ENCODE results near the gene SLC35G6.
"Not testable (repeated sequence)": the region's sequence is repeated elsewhere in the genome, so short reads cannot be mapped to it uniquely, and the experiment has no call there.

The SLC35G6 gene

DNA sequence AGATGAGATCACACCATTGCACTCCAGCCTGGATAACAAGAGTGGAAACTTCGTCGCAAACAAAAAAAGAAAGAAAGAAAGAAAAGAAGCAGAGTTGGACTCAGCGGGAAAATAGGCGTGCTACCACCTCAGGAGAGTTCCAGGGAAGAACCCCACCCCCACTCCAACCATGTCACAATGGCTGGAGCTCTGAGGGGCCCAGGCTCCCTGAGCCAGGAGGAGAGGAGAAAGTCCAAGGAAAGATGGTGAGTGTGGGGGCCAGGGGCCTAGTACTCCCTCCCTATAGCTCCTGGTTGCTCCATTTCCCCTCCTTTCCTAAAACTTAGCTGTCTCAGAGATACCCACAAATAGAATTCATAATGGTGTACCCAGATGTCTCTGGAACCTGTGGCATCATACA is at the start of gene SLC35G6:
TSS of gene SLC35G6 (plus strand) at position 172 of the 400 bp plus-strand sequence. CDS start at position 243, 71 bp downstream.
- DNase-seq = not testable (repeated sequence)

DNA sequence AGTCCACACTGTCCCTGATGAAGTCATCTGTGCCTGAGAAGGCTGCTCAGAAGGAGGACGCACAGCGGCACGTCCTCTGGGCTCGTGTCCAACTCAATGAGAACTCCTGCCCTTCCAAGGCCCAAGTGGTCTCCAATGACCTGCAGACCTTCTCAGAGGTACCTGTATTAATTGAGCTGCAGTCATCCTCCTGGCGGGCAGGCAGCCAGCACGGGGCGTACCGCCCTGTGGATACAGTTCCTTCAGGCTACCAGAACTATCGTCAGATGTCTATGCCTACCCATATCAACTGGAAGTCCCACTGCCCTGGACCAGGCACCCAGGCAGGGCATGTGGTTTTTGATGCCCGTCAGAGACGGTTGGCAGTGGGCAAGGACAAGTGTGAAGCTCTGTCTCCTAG is 49.0 kb upstream of the SLC35G6 start:
- no peak for DNase-seq

DNA sequence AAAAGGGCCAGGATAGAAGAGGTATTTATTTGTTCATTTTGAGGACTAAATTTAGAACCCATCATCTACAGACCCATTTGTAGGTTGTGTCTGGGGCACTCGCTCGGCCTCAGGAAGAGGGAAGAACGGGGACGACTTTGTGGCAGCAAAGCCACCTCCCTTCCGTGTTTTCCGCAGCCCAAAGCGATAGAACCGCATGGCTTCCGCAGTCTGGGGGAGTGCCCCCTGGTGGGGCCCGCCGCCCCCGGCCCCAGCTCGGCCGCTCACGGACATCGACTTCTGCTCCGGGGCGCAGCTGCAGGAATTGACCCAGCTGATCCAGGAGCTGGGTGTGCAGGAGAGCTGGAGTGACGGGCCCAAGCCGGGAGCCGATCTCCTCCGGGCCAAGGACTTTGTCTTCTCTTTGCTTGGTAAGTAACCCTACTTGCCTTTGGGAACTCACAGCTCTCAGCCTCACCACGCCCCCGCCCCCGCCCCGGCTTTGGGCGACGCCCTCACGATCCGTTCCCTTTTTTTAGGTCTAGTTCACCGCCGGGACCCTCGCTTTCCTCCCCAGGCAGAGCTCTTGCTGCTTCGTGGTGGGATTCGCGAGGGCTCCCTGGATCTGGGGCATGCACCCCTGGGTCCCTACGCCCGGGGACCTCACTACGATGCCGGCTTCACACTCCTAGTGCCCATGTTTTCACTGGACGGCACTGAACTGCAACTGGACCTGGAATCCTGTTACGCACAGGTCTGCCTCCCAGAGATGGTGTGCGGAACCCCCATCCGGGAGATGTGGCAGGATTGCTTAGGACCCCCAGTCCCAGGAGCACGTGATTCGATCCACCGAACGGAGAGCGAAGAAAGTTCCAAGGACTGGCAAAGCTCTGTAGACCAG is 45.3 kb upstream of the SLC35G6 start:
- DNase-seq = no peak

DNA sequence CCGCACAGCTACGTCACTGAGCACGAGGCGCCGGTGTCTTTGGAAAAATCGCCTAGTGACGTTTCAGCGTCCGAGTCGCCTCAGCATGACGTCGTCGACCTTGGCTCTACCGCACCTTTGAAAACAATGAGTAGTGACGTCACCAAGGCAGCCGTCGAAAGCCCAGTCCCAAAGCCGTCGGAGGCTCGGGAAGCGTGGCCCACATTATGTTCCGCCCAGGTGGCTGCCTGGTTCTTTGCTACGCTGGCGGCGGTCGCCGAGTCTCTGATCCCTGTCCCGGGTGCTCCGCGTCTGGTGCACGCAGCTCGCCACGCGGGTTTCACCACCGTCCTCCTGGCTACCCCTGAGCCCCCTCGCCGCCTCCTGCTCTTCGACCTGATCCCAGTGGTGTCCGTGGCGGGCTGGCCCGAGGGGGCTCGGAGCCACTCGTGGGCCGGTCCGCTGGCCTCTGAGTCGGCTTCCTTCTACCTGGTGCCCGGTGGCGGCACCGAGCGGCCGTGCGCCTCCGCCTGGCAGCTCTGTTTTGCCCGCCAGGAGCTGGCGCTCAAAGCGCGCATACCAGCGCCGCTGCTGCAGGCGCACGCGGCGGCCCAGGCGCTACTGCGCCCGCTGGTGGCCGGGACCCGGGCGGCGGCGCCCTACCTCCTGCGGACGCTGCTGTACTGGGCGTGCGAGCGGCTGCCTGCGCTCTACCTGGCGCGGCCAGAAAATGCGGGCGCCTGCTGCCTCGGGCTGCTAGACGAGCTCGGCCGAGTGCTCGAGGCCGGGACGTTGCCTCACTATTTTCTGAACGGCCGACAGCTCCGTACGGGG is 44.5 kb upstream of the SLC35G6 start:
- peak; percentile 35 for DNase-seq

DNA sequence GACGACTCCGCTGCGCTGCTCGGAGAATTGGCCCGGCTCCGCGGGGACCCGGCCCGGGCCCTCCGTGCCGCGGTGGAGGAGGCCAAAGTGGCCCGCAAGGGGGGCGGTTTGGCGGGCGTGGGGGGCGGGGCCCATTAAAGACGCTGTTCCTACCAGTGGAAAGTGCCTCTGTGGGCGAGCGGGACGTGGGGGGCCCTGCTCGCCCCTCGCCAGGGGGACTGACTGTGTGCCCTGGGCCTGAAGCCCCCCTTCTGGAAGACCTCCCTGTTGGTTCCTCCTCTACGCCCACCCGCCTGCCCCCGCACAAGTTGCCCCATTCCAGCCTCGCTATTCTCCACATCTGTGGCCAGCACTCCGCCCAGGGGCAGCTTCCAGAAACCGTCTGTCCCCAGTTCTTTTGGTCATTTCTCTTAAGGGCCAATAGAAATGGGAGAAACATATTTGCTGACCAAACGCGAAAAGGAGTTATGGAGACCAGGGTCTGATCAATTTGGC is 43.8 kb upstream of the SLC35G6 start:
- DNase-seq = no peak

DNA sequence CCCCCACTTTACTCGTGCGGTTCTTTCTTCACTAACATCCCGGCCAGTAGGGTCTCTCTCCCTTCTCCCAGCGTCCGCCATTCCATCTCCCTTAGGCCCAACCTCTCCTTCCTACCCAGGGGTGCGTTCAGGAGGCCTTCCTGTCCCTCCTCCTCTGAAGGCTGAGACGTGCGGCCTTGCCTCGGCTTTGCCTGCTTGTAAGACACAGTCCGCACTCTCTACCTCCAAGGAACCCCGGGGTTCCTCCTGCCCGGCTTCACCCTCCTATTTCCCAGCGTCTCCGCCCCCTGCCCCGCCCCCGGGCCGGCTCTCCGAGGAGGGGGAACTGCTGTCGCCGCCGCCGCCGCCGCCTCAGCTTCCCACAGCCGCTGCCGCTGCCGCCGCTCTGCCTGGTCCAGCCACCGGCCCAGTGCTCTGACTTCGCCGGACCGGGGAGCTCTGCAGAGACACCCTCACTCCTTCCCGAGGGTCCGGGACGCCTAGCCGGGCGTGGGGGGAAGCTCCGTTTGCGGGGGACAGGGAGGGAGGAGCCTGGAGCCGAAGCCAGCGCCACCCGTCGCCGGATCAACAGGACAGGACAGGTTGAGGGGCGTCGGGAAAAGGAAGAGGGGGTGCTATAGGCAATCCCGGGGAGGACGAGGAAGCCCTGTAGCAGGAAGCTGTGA is 43.2 kb upstream of the SLC35G6 start:
- DNase-seq = peak; percentile 48

DNA sequence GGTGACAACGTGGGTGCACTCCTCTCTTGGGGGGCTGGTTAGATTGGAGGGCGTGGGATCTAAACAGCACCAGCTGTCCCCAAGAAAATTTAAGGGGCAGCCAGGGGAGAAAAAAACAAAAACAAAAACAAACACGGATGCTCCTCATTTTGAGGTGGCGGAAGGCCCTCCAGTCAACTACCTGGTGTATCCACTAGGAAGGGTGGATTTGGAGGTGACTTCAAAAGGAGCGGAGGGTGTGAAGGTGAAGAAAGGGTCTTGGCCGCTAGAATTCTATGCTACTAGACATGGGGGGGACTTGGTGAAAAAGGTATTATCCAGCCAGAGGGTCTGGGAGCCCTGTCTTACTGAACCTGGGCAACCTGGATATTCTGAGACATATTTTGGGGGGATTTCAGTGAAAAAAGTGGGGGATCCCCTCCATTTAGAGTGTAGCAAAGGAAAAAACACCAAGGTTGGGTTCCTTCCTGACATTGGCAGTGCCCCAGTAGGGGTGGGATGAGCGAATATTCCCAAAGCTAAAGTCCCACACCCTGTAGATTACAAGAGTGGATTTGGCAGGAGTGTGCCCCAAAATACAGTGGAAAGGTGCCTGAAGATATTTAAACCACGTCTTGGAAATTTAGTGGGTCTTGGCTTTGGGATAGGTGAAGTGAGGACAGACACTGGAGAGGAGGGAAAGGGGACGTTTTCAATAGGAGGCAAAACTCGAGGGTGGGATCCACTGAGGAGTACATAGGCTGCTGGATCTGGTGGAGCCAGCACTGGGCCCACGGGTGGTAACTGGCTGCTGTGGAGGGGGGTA is 42.4 kb upstream of the SLC35G6 start:
- DNase-seq = no peak

DNA sequence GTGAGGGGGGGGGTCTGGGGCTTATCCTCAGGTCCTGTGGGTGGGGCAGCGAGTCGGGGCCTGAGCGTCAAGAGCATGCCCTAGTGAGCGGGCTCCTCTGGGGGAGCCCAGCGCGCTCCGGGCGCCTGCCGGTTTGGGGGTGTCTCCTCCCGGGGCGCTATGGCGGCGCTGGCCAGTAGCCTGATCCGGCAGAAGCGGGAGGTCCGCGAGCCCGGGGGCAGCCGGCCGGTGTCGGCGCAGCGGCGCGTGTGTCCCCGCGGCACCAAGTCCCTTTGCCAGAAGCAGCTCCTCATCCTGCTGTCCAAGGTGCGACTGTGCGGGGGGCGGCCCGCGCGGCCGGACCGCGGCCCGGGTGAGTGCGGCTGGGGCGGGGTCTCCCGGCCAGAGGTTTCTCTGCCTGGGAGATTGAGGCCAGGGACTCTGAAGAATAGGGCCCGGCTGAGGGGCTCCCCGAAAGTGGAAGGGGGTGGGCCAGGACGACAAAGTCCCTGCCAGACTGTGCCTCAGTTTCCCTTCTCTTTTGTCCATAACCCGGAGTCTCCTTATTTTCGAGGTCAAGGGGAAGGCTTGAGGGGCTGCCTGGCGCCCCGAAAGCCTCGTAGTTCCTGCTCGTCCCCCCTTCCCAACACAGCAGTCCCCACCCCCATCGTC is 41.7 kb upstream of the SLC35G6 start, which contains the start of gene FGF11:
TSS of gene FGF11 (plus strand) at position 51 of the 651 bp plus-strand sequence. CDS start at position 160, 109 bp downstream.
- DNase-seq = no peak

DNA sequence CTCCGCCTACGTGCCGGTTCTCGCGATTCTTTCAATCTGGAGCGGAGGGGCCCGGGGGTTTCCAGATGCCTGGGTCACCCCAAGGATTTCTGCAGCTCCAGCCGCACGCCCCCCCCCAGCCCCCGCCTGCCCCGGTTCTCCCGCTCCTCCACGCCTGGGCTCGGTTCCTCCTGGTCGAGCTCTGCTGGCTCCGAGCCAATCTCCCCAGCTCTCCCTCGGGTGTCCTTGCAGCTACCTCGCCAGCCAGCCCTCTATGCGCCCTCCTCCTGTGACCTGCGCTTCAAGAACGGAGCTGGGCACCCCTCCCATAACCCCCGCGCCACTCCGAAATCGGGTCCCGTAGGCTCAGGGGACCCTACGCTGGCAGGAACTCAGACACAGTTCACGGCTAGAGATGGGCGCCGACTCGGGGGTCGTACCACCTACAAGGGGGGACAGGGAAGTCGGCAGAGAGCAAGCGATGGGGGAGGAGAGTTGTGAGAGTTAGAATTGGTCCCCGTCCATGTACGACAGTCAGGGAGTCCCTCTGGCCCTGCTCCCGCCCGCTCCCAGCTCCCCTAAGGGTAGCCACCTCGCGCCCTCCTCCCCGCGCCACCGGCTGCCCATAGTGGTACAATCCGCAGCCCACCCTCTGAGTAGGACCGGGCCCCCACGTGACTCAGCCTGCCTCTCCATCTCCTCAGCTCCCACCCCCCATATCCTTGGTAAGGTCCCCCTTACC is 41.0 kb upstream of the SLC35G6 start:
- peak; percentile 80 for DNase-seq

DNA sequence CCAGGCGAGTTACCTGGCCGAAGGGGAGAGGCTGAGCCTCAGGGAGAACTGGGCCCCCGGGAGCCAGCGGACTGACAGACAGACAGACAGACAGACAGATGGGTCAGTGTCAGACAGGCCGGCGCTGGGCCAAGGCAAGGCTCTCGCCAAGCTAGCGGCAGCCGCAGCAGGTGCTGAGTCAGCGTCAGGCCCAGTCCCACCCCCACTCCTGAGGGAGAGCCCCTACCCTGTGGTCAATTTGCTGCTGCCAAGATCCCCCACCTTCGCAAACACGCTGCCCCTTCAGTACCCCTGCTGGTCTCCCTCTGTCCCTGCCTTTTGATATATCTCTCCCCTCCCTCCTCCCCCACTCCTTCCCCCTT is 40.4 kb upstream of the SLC35G6 start:
- peak; percentile 80 for DNase-seq

DNA sequence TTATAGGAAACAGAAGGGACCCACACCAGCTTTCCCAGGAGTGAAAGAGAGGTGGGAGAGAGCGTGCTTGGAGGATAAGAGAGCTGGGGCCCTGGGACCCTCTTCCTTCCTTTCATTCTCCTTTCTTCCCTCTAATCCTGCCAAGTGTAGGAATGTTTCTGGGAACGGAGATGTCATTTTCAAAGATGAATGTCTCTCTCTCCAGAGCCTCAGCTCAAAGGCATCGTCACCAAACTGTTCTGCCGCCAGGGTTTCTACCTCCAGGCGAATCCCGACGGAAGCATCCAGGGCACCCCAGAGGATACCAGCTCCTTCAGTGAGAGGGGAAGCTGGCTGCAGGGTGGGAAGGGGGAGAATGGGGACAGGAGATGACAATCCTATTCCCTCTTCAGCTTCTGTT is 40.0 kb upstream of the SLC35G6 start:
- no peak for DNase-seq

DNA sequence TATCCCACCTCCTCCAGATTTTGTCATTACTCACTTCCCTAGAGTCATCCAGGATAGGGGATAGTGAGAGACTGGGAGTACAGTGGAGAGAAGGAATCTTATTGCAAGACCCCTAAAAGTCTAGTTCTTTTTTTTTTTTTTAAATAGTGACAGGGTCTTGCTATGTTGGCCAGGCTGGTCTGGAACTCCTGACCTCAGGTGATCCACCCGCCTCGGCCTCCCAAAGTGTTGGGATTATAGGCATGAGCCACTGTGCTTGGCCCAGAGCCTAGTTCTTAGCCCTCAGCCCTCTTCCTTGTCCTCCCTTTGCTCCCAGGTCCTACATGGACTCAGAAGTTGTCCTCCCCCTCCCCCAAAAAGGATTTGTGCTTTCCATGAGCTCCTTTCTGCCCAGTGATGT is 39.1 kb upstream of the SLC35G6 start:
- no peak for DNase-seq

DNA sequence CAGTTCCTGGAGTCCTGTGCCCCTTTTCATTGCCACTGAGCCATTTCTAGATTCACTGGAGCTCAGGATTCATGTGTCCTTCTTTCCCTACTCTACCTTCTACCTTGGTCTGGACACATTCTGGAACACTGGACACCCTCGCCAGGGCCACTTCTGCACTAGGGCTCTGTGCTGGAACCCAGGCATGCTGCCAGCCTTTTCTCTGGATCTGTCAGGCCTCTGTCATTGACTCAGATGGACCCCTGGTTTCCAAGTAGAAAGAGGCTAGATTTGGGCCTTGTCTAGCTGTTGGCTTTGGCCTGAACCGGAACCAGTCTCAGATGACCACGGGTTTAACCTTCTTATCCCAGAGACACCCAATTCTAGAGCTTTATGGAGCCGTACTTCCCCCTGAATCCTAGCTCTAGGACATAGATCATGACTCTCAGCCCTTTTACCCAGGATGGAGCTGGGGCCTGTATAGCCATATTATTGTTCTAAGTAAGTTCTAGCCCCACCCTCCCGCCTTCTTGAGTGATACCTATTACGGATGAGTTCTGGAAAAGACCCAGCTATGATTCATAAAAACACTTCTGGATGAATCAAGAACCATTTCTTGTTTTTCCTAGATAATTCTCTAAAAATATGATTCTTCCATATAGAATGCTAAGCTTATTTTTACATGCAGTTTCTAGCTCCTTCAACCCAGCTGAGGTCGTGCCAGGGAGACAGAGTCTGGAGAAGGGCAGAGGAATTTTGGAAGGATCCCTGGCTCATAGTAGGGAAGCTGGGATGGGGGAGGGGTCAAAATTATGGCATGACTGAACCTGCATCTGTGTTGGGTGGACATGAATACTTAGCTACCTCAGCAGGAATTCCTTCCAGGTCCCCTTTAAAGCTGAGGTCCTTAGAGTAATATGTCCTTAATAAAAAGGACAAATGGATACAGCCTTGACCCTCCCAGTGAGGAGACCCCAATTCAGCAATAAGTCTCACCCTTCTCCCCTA is 37.5 kb upstream of the SLC35G6 start:
- DNase-seq = no peak

DNA sequence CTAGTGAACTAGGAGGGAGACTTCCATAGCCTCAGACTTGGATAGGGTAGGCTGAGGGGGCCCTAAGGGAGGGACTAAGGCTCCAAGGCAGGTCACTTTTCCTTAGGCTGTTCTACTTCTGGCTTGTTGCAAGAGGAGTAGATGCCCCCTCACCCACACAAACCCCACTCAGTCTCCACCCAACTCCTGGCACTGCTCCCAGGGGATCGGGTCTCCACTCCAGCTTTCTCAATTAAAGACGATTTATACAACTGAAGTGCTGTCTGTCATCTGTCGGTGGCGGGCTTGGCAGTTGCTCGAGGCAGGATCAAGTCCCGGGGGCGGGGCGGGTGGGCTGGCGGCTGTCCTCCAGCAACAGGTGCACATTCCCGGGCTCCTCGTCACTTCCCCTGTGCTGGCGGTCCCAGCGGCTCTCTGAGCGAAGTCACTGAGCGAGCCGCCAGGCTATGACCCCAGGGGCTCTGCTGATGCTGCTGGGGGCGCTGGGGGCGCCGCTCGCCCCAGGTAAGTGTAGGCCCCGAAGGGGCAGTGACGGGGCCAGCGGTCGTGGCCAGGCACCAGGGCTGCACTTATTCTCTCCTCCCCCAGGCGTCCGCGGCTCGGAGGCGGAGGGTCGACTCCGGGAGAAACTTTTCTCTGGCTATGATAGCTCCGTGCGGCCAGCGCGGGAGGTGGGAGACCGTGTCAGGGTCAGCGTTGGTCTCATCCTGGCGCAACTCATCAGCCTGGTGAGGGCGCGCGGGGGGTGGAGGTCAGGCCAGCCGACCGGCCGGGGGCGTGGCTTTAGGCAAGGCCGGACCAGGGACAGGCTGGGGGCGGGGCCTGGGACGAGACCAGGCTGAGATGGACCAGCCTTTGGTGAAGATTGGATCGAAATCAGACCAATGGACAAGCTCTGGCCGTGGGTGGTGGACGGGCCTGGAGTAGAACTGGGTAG is 36.3 kb upstream of the SLC35G6 start, which contains the start of gene CHRNB1:
TSS of gene CHRNB1 (plus strand) at position 380 of the 937 bp plus-strand sequence. CDS start at position 447, 67 bp downstream.
- DNase-seq = peak; percentile 6

DNA sequence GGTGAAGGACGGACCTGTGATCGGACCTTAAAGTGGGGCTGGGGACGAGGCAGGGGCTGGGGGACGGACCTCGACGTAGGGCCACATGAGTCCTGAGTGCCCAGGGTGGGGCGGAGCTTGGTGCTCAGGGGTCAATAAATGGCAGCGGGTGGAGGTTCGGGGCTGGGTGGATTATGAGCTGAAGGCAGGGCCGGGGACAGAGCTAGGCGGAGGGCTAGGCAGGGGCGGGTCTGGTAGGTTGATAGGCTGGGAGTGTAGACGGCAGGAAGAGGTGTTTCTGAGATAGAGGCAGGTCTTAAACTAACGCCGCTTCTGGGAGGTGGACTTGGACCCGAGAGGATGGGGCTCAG is 35.7 kb upstream of the SLC35G6 start:
- peak; percentile 37 for DNase-seq

DNA sequence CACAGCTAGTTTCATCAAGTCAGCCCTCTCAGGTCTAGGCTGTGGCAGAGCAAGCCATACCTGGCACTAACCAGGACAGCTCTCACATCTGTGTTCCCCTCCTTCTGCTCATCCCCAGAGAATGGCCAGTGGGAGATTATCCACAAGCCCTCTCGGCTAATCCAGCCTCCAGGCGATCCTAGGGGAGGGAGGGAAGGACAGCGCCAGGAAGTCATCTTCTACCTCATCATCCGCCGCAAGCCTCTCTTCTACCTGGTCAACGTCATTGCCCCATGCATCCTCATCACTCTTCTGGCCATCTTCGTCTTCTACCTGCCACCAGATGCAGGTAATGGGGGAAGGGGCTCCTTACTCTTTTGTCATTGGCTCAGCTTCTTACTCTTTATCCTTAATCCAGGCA is 32.8 kb upstream of the SLC35G6 start:
- no peak for DNase-seq

DNA sequence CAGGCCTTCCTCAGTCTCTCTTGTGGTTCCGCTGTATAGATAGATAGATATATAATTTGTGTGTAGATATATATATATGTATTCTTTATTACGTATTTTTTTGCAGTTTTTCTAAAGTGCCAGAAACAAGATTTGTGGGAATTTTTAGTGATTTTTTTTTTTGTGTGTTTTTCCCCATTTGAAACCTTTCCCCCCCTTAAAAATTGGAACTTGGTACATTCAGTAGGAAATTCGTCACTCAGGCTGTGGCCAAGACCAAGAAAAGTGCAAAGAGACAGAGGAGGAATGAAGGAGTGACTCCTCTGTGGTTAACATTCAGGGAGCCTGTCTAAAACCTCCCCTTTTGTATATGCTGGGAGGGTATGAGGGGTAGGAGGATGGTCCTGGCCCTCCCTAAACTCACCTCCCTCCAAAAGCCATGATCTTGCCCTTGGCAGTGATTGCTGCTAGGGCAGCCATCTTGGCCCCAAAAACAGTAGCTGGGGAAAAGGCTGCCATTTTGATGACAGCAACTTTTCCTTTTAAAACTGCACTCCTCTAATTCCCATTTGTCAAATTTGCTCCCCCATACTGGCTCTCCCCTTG is 21.2 kb upstream of the SLC35G6 start:
- no peak for DNase-seq
